H1 (cell line): ENCODE results near the gene LEMD2. TPM values are rescaled to one million over a fixed set of nuclear protein-coding genes. Genes with fewer than 3 reads are reported as not detected.

Source experiments
- BCL11A ChIP-seq, 2 experiments: IDR thresholded peaks; one replicate each; pipeline ENCODE4 v1.6.1; 2011; ENCODE audit warnings: low read depth in 2 of 2, low read length in 2 of 2, mild to moderate bottlenecking in 2 of 2
- CEBPB ChIP-seq: IDR thresholded peaks from 2 replicates; pipeline ENCODE4 v1.6.1; 2012; ENCODE audit warnings: low read depth, low read length
- CHD1 ChIP-seq: IDR thresholded peaks from 2 replicates; pipeline ENCODE4 v1.6.1; 2012; ENCODE audit warnings: low read depth, low read length, improper control_type of control experiment
- CTBP2 ChIP-seq: IDR thresholded peaks from 2 replicates; pipeline ENCODE4 v1.7.0; 2011; ENCODE audit warnings: borderline replicate concordance, mild to moderate bottlenecking, moderate library complexity, mixed read lengths, low read length; ENCODE audit not compliant: insufficient read depth, insufficient read length
- EP300 ChIP-seq, 2 experiments: IDR thresholded peaks; 1 replicate in 1 of 2; 2 replicates in 1 of 2; pipeline ENCODE4 v1.6.1; 2011 to 2012; ENCODE audit warnings: low read depth in 2 of 2, low read length in 2 of 2, mild to moderate bottlenecking in 2 of 2, borderline replicate concordance in 1 of 2, inconsistent platforms in 1 of 2, moderate library complexity in 1 of 2
- GABPA ChIP-seq: IDR thresholded peaks from 2 replicates; pipeline ENCODE4 v1.6.1; 2011; ENCODE audit warnings: mild to moderate bottlenecking, low read length, moderate library complexity, borderline replicate concordance; ENCODE audit not compliant: insufficient read depth
- JUND ChIP-seq: IDR thresholded peaks from 2 replicates; pipeline ENCODE4 v1.6.1; 2011; ENCODE audit warnings: mild to moderate bottlenecking, improper control_type of control experiment, low read length
- RBBP5 ChIP-seq: IDR thresholded peaks from 2 replicates; pipeline ENCODE4 v1.7.1; 2012; ENCODE audit warnings: low read depth, mild to moderate bottlenecking, inconsistent platforms, low read length, moderate library complexity, borderline replicate concordance
- polyA plus RNA-seq, 7 experiments: library from polyadenylated mRNA; depleted of rRNA in 3 of 7; stranded (reverse) in 5 of 7; unstranded in 2 of 7; fragments of >200 nt in 5 of 7; fragments of 200-250 nt in 2 of 7; gene quantifications; 1 replicate in 5 of 7; 2 replicates in 1 of 7; 4 replicates in 1 of 7; pipeline versions ENCODE4 v1.2.1 to v1.2.3, GENCODE V29; 2011 to 2013; ENCODE audit warnings: missing spikeins in 2 of 7, mixed read lengths in 2 of 7
- total RNA-seq: library from RNA; stranded (reverse); fragmentation: NEBNext Ultra II Directional; extraction: Animal tissue kit (Norgen Biotek cat#: 25700); gene quantifications from 2 replicates; pipeline ENCODE4 v1.2.1, GENCODE V29; 2021
- TF ChIP-seq, protein P1 (sequence below): fragments of 300-600 bp; sonication (generic); IDR thresholded peaks from 2 replicates; pipeline ENCODE4 v1.7.1; 2012; ENCODE audit warnings: low read length, moderate library complexity, mild to moderate bottlenecking, inconsistent platforms; ENCODE audit not compliant: insufficient replicate concordance

The LEMD2 gene
- total and polyA plus RNA-seq, 2 of the 8 experiments (the other 6 are each of a cell fraction or from before 2014, with no cell fraction given), result 32.7 to 57.3 TPM

DNA sequence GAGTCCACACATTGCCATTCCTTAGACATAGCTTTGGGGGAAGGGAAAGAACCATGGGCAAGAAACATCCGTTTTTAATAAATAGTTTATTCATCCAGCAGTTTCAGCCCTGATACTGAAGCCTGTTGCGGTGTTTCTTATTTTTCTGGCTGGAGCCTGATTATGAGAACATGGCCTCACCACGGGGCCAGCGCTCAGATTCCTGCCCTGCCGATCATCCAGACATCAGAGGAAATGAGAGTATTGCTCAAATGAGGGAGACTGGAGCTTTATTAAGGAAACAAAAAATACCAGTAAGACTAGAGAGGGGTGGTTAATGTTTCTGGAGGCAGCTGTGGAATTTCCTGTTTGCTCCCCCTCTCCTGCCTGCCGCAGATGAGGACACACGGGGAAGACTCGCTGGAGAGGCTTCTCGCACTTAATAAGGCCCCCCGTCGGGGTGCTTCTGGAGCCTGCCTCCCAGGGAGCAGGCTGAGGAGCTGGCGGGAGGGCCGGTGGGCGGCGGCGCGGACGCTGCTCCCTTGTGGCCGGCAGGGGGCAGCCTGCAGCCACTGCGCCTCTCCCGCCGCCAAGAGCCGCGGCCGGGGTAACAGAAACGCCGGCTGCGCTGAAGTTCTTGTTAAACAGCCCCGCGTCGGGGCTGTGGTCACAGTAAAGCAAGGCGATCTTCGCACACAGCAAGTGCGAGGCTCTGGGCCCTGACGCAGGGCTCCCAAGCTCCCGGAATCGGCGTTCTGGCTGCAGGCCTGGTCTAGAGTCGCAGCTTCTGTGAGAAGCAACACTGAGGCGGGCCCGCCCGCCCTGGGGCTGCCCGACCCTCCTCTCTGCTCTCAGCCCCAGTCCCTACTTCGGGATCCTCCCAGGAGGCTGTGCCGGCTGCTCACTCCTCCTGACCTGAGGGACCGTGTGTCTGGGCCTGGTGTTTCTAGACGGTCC, 17.5 kb downstream of the LEMD2 start (continued):
- TF ChIP-seq, protein P1, sequence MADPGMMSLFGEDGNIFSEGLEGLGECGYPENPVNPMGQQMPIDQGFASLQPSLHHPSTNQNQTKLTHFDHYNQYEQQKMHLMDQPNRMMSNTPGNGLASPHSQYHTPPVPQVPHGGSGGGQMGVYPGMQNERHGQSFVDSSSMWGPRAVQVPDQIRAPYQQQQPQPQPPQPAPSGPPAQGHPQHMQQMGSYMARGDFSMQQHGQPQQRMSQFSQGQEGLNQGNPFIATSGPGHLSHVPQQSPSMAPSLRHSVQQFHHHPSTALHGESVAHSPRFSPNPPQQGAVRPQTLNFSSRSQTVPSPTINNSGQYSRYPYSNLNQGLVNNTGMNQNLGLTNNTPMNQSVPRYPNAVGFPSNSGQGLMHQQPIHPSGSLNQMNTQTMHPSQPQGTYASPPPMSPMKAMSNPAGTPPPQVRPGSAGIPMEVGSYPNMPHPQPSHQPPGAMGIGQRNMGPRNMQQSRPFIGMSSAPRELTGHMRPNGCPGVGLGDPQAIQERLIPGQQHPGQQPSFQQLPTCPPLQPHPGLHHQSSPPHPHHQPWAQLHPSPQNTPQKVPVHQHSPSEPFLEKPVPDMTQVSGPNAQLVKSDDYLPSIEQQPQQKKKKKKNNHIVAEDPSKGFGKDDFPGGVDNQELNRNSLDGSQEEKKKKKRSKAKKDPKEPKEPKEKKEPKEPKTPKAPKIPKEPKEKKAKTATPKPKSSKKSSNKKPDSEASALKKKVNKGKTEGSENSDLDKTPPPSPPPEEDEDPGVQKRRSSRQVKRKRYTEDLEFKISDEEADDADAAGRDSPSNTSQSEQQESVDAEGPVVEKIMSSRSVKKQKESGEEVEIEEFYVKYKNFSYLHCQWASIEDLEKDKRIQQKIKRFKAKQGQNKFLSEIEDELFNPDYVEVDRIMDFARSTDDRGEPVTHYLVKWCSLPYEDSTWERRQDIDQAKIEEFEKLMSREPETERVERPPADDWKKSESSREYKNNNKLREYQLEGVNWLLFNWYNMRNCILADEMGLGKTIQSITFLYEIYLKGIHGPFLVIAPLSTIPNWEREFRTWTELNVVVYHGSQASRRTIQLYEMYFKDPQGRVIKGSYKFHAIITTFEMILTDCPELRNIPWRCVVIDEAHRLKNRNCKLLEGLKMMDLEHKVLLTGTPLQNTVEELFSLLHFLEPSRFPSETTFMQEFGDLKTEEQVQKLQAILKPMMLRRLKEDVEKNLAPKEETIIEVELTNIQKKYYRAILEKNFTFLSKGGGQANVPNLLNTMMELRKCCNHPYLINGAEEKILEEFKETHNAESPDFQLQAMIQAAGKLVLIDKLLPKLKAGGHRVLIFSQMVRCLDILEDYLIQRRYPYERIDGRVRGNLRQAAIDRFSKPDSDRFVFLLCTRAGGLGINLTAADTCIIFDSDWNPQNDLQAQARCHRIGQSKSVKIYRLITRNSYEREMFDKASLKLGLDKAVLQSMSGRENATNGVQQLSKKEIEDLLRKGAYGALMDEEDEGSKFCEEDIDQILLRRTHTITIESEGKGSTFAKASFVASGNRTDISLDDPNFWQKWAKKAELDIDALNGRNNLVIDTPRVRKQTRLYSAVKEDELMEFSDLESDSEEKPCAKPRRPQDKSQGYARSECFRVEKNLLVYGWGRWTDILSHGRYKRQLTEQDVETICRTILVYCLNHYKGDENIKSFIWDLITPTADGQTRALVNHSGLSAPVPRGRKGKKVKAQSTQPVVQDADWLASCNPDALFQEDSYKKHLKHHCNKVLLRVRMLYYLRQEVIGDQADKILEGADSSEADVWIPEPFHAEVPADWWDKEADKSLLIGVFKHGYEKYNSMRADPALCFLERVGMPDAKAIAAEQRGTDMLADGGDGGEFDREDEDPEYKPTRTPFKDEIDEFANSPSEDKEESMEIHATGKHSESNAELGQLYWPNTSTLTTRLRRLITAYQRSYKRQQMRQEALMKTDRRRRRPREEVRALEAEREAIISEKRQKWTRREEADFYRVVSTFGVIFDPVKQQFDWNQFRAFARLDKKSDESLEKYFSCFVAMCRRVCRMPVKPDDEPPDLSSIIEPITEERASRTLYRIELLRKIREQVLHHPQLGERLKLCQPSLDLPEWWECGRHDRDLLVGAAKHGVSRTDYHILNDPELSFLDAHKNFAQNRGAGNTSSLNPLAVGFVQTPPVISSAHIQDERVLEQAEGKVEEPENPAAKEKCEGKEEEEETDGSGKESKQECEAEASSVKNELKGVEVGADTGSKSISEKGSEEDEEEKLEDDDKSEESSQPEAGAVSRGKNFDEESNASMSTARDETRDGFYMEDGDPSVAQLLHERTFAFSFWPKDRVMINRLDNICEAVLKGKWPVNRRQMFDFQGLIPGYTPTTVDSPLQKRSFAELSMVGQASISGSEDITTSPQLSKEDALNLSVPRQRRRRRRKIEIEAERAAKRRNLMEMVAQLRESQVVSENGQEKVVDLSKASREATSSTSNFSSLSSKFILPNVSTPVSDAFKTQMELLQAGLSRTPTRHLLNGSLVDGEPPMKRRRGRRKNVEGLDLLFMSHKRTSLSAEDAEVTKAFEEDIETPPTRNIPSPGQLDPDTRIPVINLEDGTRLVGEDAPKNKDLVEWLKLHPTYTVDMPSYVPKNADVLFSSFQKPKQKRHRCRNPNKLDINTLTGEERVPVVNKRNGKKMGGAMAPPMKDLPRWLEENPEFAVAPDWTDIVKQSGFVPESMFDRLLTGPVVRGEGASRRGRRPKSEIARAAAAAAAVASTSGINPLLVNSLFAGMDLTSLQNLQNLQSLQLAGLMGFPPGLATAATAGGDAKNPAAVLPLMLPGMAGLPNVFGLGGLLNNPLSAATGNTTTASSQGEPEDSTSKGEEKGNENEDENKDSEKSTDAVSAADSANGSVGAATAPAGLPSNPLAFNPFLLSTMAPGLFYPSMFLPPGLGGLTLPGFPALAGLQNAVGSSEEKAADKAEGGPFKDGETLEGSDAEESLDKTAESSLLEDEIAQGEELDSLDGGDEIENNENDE, result no peak
- TF ChIP-seq EP300 (IDR thresholded peaks at IDR 0.05; ENCODE audit: borderline replicate concordance in 1 of 2, low read depth in 2 of 2, low read length in 2 of 2), result no peak
- peak; percentile 38; the same call in 1 of the 2 replicates for TF ChIP-seq CEBPB
- no peak for TF ChIP-seq CHD1
- 0 out of 2 replicates have a peak, but pooled peaks have one; percentile 30 for TF ChIP-seq GABPA
- TF ChIP-seq JUND, result no peak; the same call in 1 of the 2 replicates
- no peak for TF ChIP-seq RBBP5
- TF ChIP-seq BCL11A (IDR thresholded peaks at IDR 0.05; ENCODE audit: low read depth in 2 of 2, low read length in 2 of 2), result no peak
- TF ChIP-seq CTBP2, result no peak
